Subcutaneous adipose tissue (tissue), 4 donors: ENCODE results near the gene UBR2. TPM values are rescaled to one million over a fixed set of nuclear protein-coding genes. Genes with fewer than 3 reads are reported as not detected.

Experiments used
- CTCF ChIP-seq: fragments of 450-650 bp; IDR thresholded peaks from one replicate; pipeline ENCODE4 v1.5.1; 2016; ENCODE audit warnings: low read depth, mild to moderate bottlenecking, control low read depth, antibody characterized with exemption, moderate library complexity
- total RNA-seq, 4 donors: library from RNA; depleted of rRNA; stranded (reverse); fragments of >200 nt; gene quantifications; one replicate each; pipeline ENCODE4 v1.1.0, GENCODE V29; 2016

UBR2 gene
- total RNA-seq, 4 donors from 2014 or later, result 29.9 to 38.8 (median 36.4) TPM

- no peak for TF ChIP-seq CTCF
Measured at GRCh38 chr6:42526616-42527015, 37.2 kb upstream of the UBR2 start.

GRCh38 chr6:42527204-42527603 lies 36.6 kb upstream of the UBR2 start:
- TF ChIP-seq CTCF, result no peak

GRCh38 chr6:42530296-42530695 lies 33.5 kb upstream of the UBR2 start:
- TF ChIP-seq CTCF, result no peak

- no peak for TF ChIP-seq CTCF
Measured at GRCh38 chr6:42530751-42531150, 33.1 kb upstream of the UBR2 start.

GRCh38 chr6:42532038-42532669 lies 31.7 kb upstream of the UBR2 start:
- no peak for TF ChIP-seq CTCF

- TF ChIP-seq CTCF, result no peak
Measured at GRCh38 chr6:42533794-42534193, 30.0 kb upstream of the UBR2 start.

- no peak for TF ChIP-seq CTCF
Measured at GRCh38 chr6:42537536-42537935, 26.3 kb upstream of the UBR2 start.
